CD4-positive, CD25-positive, alpha-beta regulatory T cell (primary cell): ENCODE data around the gene ACTN4. TPM values are rescaled to one million over a fixed set of nuclear protein-coding genes. Genes with fewer than 3 reads are reported as not detected.
A peak's percentile ranks its signal among the peaks of the same experiment; 100 is the strongest.

Experiments
- ATAC-seq, 2 donors: fragments of 150-1000 bp; cut with Tn5 transposase; one replicate each; pipeline ENCODE4 v1.10.0; 2021; ENCODE audit warnings: low read depth in 2 of 2, moderate number of reproducible peaks in 2 of 2, moderate library complexity in 1 of 2
- DNase-seq, 3 donors: peaks; one replicate each; pipeline versions ENCODE4 v3.0.0 to v3.0.0-alpha.2; 2012 to 2022; ENCODE audit warnings: mixed read lengths in 1 of 3
- H3K27ac ChIP-seq: one replicate; pipeline ENCODE4 v1.7.0; 2013; ENCODE audit warnings: mild to moderate bottlenecking, low read length; ENCODE audit not compliant: insufficient read depth, poor library complexity, severe bottlenecking
- H3K27me3 ChIP-seq: one replicate; pipeline ENCODE4 v1.7.0; 2013; ENCODE audit warnings: low read length; ENCODE audit not compliant: control insufficient read depth, insufficient read depth
- H3K36me3 ChIP-seq: one replicate; pipeline ENCODE4 v1.7.0; 2013; ENCODE audit warnings: mild to moderate bottlenecking, low read length, moderate library complexity; ENCODE audit not compliant: control insufficient read depth, insufficient read depth
- H3K4me1 ChIP-seq: 2 replicates; pipeline ENCODE4 v1.7.0; 2013; ENCODE audit warnings: mild to moderate bottlenecking, low read length; ENCODE audit not compliant: insufficient read depth, control insufficient read depth, poor library complexity, severe bottlenecking
- H3K4me3 ChIP-seq: one replicate; pipeline ENCODE4 v1.7.0; 2013; ENCODE audit warnings: low read depth, mild to moderate bottlenecking, low read length, moderate library complexity
- H3K9me3 ChIP-seq, 2 experiments: 1 replicate in 1 of 2; 2 replicates in 1 of 2; pipeline ENCODE4 v1.7.0; 2013; ENCODE audit warnings: low read length in 2 of 2, mild to moderate bottlenecking in 1 of 2, moderate library complexity in 1 of 2; ENCODE audit not compliant: control insufficient read depth in 2 of 2
- H3K27ac Mint-ChIP-seq, 3 donors: one replicate each; pipeline ENCODE4 v1.8.0; 2020 to 2022; ENCODE audit warnings: mild to moderate bottlenecking in 3 of 3, mixed read lengths in 3 of 3, moderate library complexity in 2 of 3
- H3K27me3 Mint-ChIP-seq: one replicate; pipeline ENCODE4 v1.8.0; 2022; ENCODE audit warnings: mild to moderate bottlenecking, mixed read lengths
- H3K36me3 Mint-ChIP-seq: one replicate; pipeline ENCODE4 v1.8.0; 2020; ENCODE audit warnings: mixed read lengths
- H3K4me1 Mint-ChIP-seq, 4 donors: one replicate each; pipeline ENCODE4 v1.8.0; 2020 to 2022; ENCODE audit warnings: mixed read lengths in 4 of 4, mild to moderate bottlenecking in 1 of 4
- H3K4me3 Mint-ChIP-seq, 4 donors: one replicate each; pipeline ENCODE4 v1.8.0; 2020 to 2022; ENCODE audit warnings: mild to moderate bottlenecking in 4 of 4, mixed read lengths in 4 of 4, moderate library complexity in 3 of 4
- H3K9me3 Mint-ChIP-seq, 7 donors: one replicate each; pipeline ENCODE4 v1.8.0; 2020 to 2022; ENCODE audit warnings: mixed read lengths in 7 of 7, mild to moderate bottlenecking in 3 of 7, moderate library complexity in 2 of 7
- polyA plus RNA-seq, 4 donors: library from polyadenylated mRNA; unstranded; fragments of 300-500 nt; fragmentation: Illumina TruSeq; gene quantifications; one replicate each; pipeline ENCODE4 v1.2.3, GENCODE V29; 2021
- total RNA-seq: library from RNA; stranded (reverse); gene quantifications from one replicate; pipeline ENCODE4 v1.2.3, GENCODE V29; 2022

The ACTN4 gene
- total and polyA plus RNA-seq, 5 donors from 2014 or later: 11.2 to 323 (median 20.2) TPM

DNA sequence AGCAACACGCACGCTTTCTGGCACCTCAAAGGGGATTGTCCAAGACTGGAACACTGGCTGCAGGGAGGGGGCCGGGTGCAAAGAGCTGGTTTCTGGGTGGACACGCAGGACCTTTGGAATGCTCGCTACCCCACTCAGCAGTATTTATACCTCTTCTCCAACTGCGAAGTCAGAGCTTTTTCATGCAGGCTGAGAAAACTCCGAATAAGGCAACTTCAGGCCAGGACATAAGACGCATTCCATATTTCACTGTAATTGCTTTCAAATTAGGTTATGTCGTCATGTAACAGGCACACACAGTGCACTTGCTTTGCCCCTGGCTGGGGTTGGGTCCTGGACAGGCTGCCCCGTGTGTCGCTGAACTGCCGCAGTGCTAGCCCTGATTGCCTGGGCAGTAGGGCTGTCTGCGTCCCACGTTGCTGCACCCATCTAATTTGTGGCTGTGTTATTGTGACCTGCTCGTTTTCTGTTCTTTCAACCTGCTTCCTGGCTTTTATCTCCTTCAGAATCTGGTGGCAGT is 44.5 kb downstream of the ACTN4 start:
- peak overlapping the region; percentile 41 for H3K4me3 ChIP-seq
- H3K4me1 ChIP-seq: peaks cover 69% of the 10 kb centered on the region
- Mint-ChIP-seq H3K4me1 (peaks cover 27 to 91% (median 63%) of the 10 kb centered on the region in 4 donors), H3K36me3 (peaks cover 15% of the 10 kb centered on the region), H3K9me3 (no peaks in the 10 kb centered on the region), H3K4me3 (peak overlapping the region; percentile 36 to 81 (median 68)), H3K27me3 (no peaks in the 10 kb centered on the region), H3K27ac (peak overlapping the region; percentile 69 to 94 (median 73))
- H3K27me3 ChIP-seq: no peaks in the 10 kb centered on the region
- DNase-seq (no peak), ATAC-seq (no peak)
- no peaks in the 10 kb centered on the region for H3K9me3 ChIP-seq
- peak overlapping the region; percentile 78 for H3K27ac ChIP-seq
- peaks cover 2% of the 10 kb centered on the region for H3K36me3 ChIP-seq

DNA sequence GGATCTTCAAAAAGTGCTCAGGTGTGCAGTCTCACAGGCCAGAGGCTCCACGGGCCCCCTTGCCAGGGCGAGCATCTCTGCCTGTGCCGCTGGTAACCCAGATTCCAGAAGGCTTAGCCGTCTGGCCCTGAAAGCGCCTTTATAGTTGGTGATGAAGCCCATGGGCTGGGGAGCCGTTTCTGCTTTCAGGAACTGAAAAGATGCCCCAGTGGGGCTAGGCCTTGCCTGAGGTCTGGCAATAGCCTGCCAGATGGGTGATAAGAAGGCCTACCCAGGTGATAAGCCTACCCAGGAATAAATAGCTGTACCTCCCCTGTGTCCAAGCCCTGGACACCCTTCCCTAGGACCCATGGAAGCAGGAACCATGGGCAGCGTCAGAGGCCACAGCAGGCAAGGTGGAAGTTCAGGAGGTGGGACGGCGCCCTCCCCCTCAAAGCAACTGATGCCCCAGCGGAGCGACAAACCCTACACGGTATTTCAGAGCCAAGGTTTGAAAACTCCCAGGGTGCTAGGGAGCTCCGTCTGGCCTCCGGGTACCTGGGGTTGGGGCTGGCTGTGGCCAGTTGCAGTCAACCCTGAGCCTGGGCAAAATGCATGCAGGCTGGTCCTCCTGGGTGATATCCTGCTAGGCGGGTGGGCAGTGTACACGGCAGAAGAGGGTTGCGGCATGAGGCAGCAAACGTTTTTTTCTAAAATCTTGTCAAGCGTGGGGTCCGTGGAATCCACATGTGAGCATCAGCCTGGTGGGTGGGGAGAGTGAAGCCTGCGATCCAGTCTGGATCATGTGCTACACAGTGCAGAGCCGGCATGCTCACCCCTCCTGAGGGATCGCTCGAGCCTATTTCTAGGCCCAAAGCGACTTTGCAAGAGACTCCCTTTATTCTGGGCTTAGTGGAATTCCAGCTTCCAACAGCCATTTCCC is 45.3 kb downstream of the ACTN4 start:
- H3K4me3 Mint-ChIP-seq: peak overlapping the region; percentile 74 to 91 (median 80)
- Histone ChIP-seq H3K27me3 (no peaks in the 10 kb centered on the region), H3K9me3 (no peaks in the 10 kb centered on the region), H3K4me3 (peak overlapping the region; percentile 41), H3K4me1 (peaks cover 73% of the 10 kb centered on the region), H3K36me3 (peaks cover 2% of the 10 kb centered on the region), H3K27ac (peak overlapping the region; percentile 78)
- peaks cover 17% of the 10 kb centered on the region for H3K36me3 Mint-ChIP-seq
- H3K27me3 Mint-ChIP-seq: no peaks in the 10 kb centered on the region
- H3K4me1 Mint-ChIP-seq: peaks cover 27 to 90% (median 60%) of the 10 kb centered on the region in 4 donors
- no peak for ATAC-seq
- H3K9me3 Mint-ChIP-seq: no peaks in the 10 kb centered on the region
- peak overlapping the region; percentile 82 to 95 (median 94) for H3K27ac Mint-ChIP-seq
- no peak for DNase-seq

DNA sequence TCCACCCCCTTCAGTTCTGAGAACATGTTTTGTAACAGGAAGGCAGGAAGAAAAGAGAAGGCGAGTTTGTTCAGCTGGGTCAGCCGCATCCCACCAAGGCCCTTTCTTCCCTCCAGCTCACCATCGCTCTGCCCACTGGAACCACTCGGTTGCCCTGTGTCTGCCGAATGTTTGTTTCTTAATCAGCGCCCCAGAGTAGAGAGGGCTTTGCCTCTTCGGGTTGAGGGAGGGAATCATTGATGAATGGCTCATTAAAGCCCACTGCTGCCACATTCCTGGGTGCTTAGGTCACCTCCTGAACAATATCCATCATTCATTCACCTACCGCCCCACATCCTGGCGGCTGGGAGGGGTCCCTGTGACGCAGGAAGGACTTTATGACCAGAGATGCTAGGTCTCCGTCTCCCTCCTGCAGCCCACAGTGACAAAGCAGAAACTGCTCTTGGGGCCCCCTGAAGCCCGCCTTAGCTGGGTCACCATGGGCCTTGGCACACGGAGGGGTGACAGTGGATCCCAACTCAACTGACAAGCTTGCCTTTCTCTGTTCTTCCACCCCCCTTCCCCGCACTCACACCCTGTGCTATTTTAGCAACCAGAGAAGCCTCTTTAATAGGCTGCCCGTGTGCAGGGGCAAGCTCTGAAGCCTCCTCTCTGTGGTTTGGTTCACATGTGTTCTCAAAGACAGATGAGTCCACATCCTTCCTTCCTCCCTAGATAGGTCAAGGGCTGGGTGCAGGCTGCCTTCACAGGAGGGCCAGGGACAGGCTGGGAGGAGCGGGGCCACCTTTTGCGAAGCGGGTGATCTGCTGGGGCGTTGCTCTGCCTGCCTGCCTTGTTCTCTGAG is 46.2 kb downstream of the ACTN4 start:
- peaks cover 2% of the 10 kb centered on the region for H3K36me3 ChIP-seq
- H3K27ac ChIP-seq: peak overlapping the region; percentile 78
- H3K36me3 Mint-ChIP-seq: peaks cover 17% of the 10 kb centered on the region
- peaks cover 31 to 94% (median 62%) of the 10 kb centered on the region in 4 donors for H3K4me1 Mint-ChIP-seq
- H3K4me3 ChIP-seq: peak overlapping the region; percentile 38
- no peaks in the 10 kb centered on the region for H3K27me3 ChIP-seq
- H3K27ac Mint-ChIP-seq: peak overlapping the region; percentile 82 to 95 (median 94)
- no peaks in the 10 kb centered on the region for H3K9me3 ChIP-seq
- ATAC-seq: peak; percentile 80 to 86
- DNase-seq: peak; percentile 18 to 77 (median 53)
- no peaks in the 10 kb centered on the region for H3K27me3 Mint-ChIP-seq
- H3K9me3 Mint-ChIP-seq: no peaks in the 10 kb centered on the region
- peak overlapping the region; percentile 74 to 91 (median 80) for H3K4me3 Mint-ChIP-seq
- peaks cover 81% of the 10 kb centered on the region for H3K4me1 ChIP-seq

DNA sequence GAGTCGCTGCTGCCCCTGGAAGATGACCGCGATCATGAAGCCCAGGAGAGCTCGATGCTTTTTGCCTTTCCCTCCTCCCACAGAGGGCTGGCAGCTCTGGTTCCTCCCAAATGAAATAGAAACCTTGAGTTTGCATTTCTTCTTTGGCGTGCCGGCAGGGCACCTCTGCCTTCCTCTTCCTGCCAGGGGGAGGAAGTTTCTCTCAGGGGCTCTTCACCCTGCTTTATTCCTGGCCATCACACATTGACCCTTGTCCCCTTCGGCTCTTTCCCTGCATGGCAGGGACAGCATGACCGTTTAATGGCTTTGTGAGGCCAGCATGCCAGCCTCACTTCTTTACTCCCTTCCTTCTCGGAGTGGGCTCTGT is 47.9 kb downstream of the ACTN4 start:
- peak overlapping the region; percentile 26 for H3K4me3 ChIP-seq
- H3K9me3 ChIP-seq: no peaks in the 10 kb centered on the region
- no peak for ATAC-seq
- H3K4me1 ChIP-seq: peaks cover 86% of the 10 kb centered on the region
- no peaks in the 10 kb centered on the region for H3K27me3 Mint-ChIP-seq
- H3K36me3 Mint-ChIP-seq: peaks cover 14% of the 10 kb centered on the region
- H3K4me3 Mint-ChIP-seq: peak overlapping the region; percentile 36 to 84 (median 70)
- peak overlapping the region; percentile 78 for H3K27ac ChIP-seq
- no peaks in the 10 kb centered on the region for H3K27me3 ChIP-seq
- peaks cover 31 to 87% (median 52%) of the 10 kb centered on the region in 4 donors for H3K4me1 Mint-ChIP-seq
- peak overlapping the region in 2 of 3 donors; percentile 84 to 94 for H3K27ac Mint-ChIP-seq
- no peak for DNase-seq
- peaks cover 1% of the 10 kb centered on the region for H3K36me3 ChIP-seq
- no peaks in the 10 kb centered on the region for H3K9me3 Mint-ChIP-seq

DNA sequence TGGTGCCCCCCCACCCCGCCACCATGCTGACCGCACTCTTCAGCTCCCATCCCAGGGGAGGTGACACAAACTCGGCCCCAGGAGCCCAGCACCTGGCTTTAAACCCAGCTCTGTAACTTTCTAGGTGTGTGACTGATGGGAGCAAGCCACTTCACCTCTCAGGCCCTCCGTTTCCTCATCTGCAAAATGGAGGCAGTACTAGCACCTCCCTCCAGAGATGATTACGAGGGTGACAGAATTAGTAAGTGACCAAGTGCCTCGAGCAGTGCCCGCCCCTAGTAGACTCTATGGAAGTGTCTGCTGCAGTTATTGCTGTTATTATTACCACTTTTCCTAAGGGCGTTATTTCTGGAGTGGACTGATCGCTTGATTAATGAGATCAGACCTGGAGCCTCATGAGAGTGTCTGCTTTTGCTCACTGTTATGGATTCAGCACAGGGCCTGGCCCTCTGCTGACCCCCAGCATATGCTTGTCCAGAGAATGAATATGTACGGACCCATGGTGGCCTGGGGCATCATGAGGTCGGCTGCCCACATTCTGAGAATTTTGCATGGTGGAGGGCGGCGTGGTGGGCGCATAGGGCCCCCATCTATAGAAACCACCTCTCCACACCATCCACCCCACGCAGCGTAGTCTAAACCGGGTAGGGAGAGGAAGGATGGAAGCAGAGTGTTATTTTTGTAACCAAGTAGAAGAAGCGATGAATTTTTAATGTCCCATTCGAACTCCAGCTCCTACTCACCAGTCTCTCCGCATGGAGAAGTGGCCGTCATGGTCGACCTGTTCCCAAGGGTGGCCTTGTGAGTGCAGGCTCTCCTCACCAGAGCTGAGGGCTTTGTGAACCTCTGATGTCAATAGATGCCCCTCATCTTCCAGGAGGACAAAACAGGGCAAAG is 48.6 kb downstream of the ACTN4 start:
- Mint-ChIP-seq H3K27ac (peak overlapping the region; percentile 85 to 94 (median 92)), H3K9me3 (no peaks in the 10 kb centered on the region), H3K4me1 (peaks cover 31 to 83% (median 49%) of the 10 kb centered on the region in 4 donors), H3K4me3 (peak overlapping the region in 3 of 4 donors; percentile 47 to 78 (median 63)), H3K27me3 (no peaks in the 10 kb centered on the region), H3K36me3 (peaks cover 18% of the 10 kb centered on the region)
- DNase-seq: no peak
- H3K9me3 ChIP-seq: no peaks in the 10 kb centered on the region
- peaks cover 80% of the 10 kb centered on the region for H3K4me1 ChIP-seq
- no peak overlapping the region for H3K4me3 ChIP-seq
- H3K27me3 ChIP-seq: no peaks in the 10 kb centered on the region
- peaks cover 9% of the 10 kb centered on the region for H3K36me3 ChIP-seq
- H3K27ac ChIP-seq: peak overlapping the region; percentile 23
- no peak for ATAC-seq

DNA sequence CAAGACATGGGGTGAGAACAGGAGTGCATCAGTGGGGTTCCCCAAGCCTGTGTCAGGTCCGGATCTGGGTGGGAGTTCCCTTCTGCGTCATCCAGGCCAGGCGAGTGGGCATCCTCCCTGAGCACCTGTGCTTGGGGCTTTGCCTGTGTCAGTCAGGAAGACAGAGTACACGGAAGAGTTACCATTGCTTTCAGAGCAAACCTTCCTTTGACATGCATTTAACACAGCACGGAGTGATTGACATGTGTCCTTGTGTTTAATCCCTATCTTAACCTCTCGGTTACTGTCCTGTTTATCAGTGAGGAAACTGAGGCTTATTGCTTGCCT is 49.2 kb downstream of the ACTN4 start:
- H3K4me1 Mint-ChIP-seq: peaks cover 31 to 77% (median 46%) of the 10 kb centered on the region in 4 donors
- ATAC-seq (no peak), DNase-seq (no peak)
- no peaks in the 10 kb centered on the region for H3K9me3 Mint-ChIP-seq
- H3K27me3 Mint-ChIP-seq: no peaks in the 10 kb centered on the region
- peak overlapping the region in 2 of 3 donors; percentile 85 to 94 for H3K27ac Mint-ChIP-seq
- H3K36me3 ChIP-seq: peaks cover 14% of the 10 kb centered on the region
- peaks cover 18% of the 10 kb centered on the region for H3K36me3 Mint-ChIP-seq
- no peaks in the 10 kb centered on the region for H3K27me3 ChIP-seq
- H3K4me3 Mint-ChIP-seq: peak overlapping the region in 2 of 4 donors; percentile 29 to 52
- peaks cover 74% of the 10 kb centered on the region for H3K4me1 ChIP-seq
- H3K4me3 ChIP-seq: no peak overlapping the region
- no peak overlapping the region for H3K27ac ChIP-seq
- no peaks in the 10 kb centered on the region for H3K9me3 ChIP-seq

DNA sequence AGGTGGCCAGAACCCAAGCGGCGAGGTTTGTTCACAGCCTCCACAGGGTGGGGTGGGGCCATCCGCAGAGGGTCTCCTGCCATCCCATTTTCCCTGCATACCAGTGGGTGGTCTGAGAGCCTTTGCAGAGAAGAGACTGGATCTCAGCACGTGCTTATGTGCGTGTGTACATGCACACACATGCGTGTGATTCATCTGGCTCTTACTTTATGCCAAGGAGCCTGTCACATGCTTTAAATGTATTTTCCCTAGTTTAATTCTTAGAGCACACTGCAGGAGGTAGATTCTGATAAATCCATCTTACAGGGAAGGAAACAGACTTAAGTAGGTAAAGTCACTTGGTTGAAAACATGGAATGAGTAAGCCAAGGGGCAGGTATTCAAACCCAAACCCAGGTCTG is 49.7 kb downstream of the ACTN4 start:
- Mint-ChIP-seq H3K4me3 (peak overlapping the region in 1 of 4 donors; percentile 52), H3K36me3 (peaks cover 14% of the 10 kb centered on the region), H3K4me1 (peaks cover 26 to 72% (median 42%) of the 10 kb centered on the region in 4 donors), H3K27ac (peak overlapping the region in 2 of 3 donors; percentile 85 to 94), H3K27me3 (no peaks in the 10 kb centered on the region), H3K9me3 (no peaks in the 10 kb centered on the region)
- Histone ChIP-seq H3K4me3 (peak overlapping the region; percentile 3), H3K27ac (no peak overlapping the region), H3K27me3 (no peaks in the 10 kb centered on the region), H3K9me3 (no peaks in the 10 kb centered on the region), H3K36me3 (peaks cover 19% of the 10 kb centered on the region), H3K4me1 (peaks cover 69% of the 10 kb centered on the region)
- no peak for ATAC-seq
- DNase-seq: no peak
